H9 (cell line): ENCODE data around the gene RCAN3. TPM values are rescaled to one million over a fixed set of nuclear protein-coding genes. Genes with fewer than 3 reads are reported as not detected.

Experiments
- DNase-seq: peaks from one replicate; pipeline ENCODE4 v3.0.0-alpha.2; 2017
- H2AFZ ChIP-seq: one replicate; pipeline ENCODE4 v1.6.1; 2013; ENCODE audit warnings: mild to moderate bottlenecking, low read length, control low read depth, moderate library complexity
- H2AK5ac ChIP-seq: 2 replicates; pipeline ENCODE4 v1.6.1; 2013; ENCODE audit warnings: low read length, control low read depth, mixed read lengths; ENCODE audit not compliant: insufficient read length
- H2BK120ac ChIP-seq: one replicate; pipeline ENCODE4 v1.6.1; 2013; ENCODE audit warnings: low read depth, mild to moderate bottlenecking, low read length, control low read depth, inconsistent platforms; ENCODE audit not compliant: poor library complexity, severe bottlenecking
- H2BK12ac ChIP-seq: 2 replicates; pipeline ENCODE4 v1.6.1; 2013; ENCODE audit warnings: low read length, control low read depth, mixed read lengths, low read depth; ENCODE audit not compliant: insufficient read length
- H2BK15ac ChIP-seq: 2 replicates; pipeline ENCODE4 v1.6.1; 2013; ENCODE audit warnings: low read depth, low read length, control low read depth
- H2BK20ac ChIP-seq: one replicate; pipeline ENCODE4 v1.6.1; 2013; ENCODE audit warnings: low read depth, mild to moderate bottlenecking, low read length, control low read depth, inconsistent platforms; ENCODE audit not compliant: poor library complexity, severe bottlenecking
- H2BK5ac ChIP-seq: 2 replicates; pipeline ENCODE4 v1.6.1; 2013; ENCODE audit warnings: low read length, control low read depth, mixed read lengths; ENCODE audit not compliant: insufficient read length
- H3K14ac ChIP-seq: 2 replicates; pipeline ENCODE4 v1.6.1; 2013; ENCODE audit warnings: low read length, control low read depth; ENCODE audit not compliant: insufficient read depth
- H3K18ac ChIP-seq: 2 replicates; pipeline ENCODE4 v1.6.1; 2013; ENCODE audit warnings: low read depth, mild to moderate bottlenecking, mixed read lengths, low read length, control low read depth; ENCODE audit not compliant: insufficient read length
- H3K23ac ChIP-seq: 2 replicates; pipeline ENCODE4 v1.6.1; 2013; ENCODE audit warnings: low read length, control low read depth, mixed read lengths, low read depth; ENCODE audit not compliant: insufficient read length
- H3K23me2 ChIP-seq: 2 replicates; pipeline ENCODE4 v1.6.1; 2013; ENCODE audit warnings: low read depth, mild to moderate bottlenecking, mixed read lengths, low read length, control low read depth; ENCODE audit not compliant: insufficient read length, poor library complexity, severe bottlenecking
- H3K27ac ChIP-seq: 2 replicates; pipeline ENCODE4 v1.5.1; 2013; ENCODE audit warnings: low read length, control low read depth, mixed read lengths, low read depth; ENCODE audit not compliant: insufficient read length
- H3K27me3 ChIP-seq: 2 replicates; pipeline ENCODE4 v1.6.1; 2013; ENCODE audit warnings: low read length, control low read depth, inconsistent platforms; ENCODE audit not compliant: insufficient read depth
- H3K4ac ChIP-seq: 2 replicates; pipeline ENCODE4 v1.6.1; 2013; ENCODE audit warnings: low read depth, mild to moderate bottlenecking, control low read depth, inconsistent platforms, low read length, moderate library complexity
- H3K4me1 ChIP-seq: 2 replicates; pipeline ENCODE4 v1.6.1; 2013; ENCODE audit warnings: low read length, control low read depth, inconsistent platforms; ENCODE audit not compliant: insufficient read depth
- H3K4me2 ChIP-seq: 2 replicates; pipeline ENCODE4 v1.6.1; 2013; ENCODE audit warnings: low read length, control low read depth, mixed read lengths; ENCODE audit not compliant: insufficient read length, insufficient read depth
- H3K56ac ChIP-seq: 2 replicates; pipeline ENCODE4 v1.6.1; 2013; ENCODE audit warnings: low read depth, mild to moderate bottlenecking, mixed read lengths, low read length, control low read depth; ENCODE audit not compliant: insufficient read length
- H3K79me1 ChIP-seq: 2 replicates; pipeline ENCODE4 v1.6.1; 2013; ENCODE audit warnings: low read depth, mild to moderate bottlenecking, moderate library complexity, low read length, control low read depth, inconsistent platforms; ENCODE audit not compliant: insufficient read depth, poor library complexity, severe bottlenecking
- H3K79me2 ChIP-seq: 2 replicates; pipeline ENCODE4 v1.6.1; 2013; ENCODE audit warnings: low read length, control low read depth, inconsistent platforms; ENCODE audit not compliant: insufficient read depth
- H3K9ac ChIP-seq: 2 replicates; pipeline ENCODE4 v1.6.1; 2013; ENCODE audit warnings: low read length, control low read depth, mixed read lengths; ENCODE audit not compliant: insufficient read length; ENCODE audit errors: extremely low read depth
- H3K9me3 ChIP-seq: one replicate; pipeline ENCODE4 v1.6.1; 2013; ENCODE audit warnings: low read depth, low read length, inconsistent platforms; ENCODE audit not compliant: control insufficient read depth
- H3T11ph ChIP-seq: one replicate; pipeline ENCODE4 v1.6.1; 2013; ENCODE audit warnings: mild to moderate bottlenecking, low read length, control low read depth, inconsistent platforms
- H4K20me1 ChIP-seq: one replicate; pipeline ENCODE4 v1.6.1; 2013; ENCODE audit not compliant: control insufficient read depth, insufficient read length, insufficient read depth
- H4K5ac ChIP-seq: 2 replicates; pipeline ENCODE4 v1.6.1; 2013; ENCODE audit warnings: low read depth, mild to moderate bottlenecking, mixed read lengths, low read length, control low read depth; ENCODE audit not compliant: insufficient read length
- H4K8ac ChIP-seq: replicated peaks from 2 replicates; pipeline ENCODE4 v1.6.1; 2013; ENCODE audit warnings: low read length, control low read depth, mixed read lengths, low read depth; ENCODE audit not compliant: insufficient read length
- H4K91ac ChIP-seq: 2 replicates; pipeline ENCODE4 v1.6.1; 2013; ENCODE audit warnings: low read depth, mild to moderate bottlenecking, moderate library complexity, mixed read lengths, low read length, control low read depth; ENCODE audit not compliant: insufficient read length
- H3K27ac Mint-ChIP-seq, 3 experiments: 2 replicates in 2 of 3; 3 replicates in 1 of 3; pipeline ENCODE4 v1.8.0; 2020 to 2021; ENCODE audit warnings: mixed read lengths in 3 of 3, mild to moderate bottlenecking in 1 of 3, moderate library complexity in 1 of 3
- H3K27me3 Mint-ChIP-seq: 2 replicates; pipeline ENCODE4 v1.8.0; 2021; ENCODE audit warnings: low read depth, mild to moderate bottlenecking, moderate library complexity, mixed read lengths
- H3K36me3 Mint-ChIP-seq, 3 experiments: 2 replicates in 2 of 3; 3 replicates in 1 of 3; pipeline ENCODE4 v1.8.0; 2020 to 2021; ENCODE audit warnings: low read depth in 3 of 3, mixed read lengths in 3 of 3; ENCODE audit not compliant: insufficient read depth in 1 of 3
- H3K4me1 Mint-ChIP-seq, 2 experiments: 2 replicates each; pipeline ENCODE4 v1.8.0; 2020; ENCODE audit warnings: mixed read lengths in 2 of 2
- H3K4me3 Mint-ChIP-seq, 2 experiments: 2 replicates in 1 of 2; 3 replicates in 1 of 2; pipeline ENCODE4 v1.8.0; 2020 to 2021; ENCODE audit warnings: mild to moderate bottlenecking in 2 of 2, mixed read lengths in 2 of 2, moderate library complexity in 1 of 2
- H3K9me3 Mint-ChIP-seq, 2 experiments: 2 replicates in 1 of 2; 3 replicates in 1 of 2; pipeline ENCODE4 v1.8.0; 2020; ENCODE audit warnings: mild to moderate bottlenecking in 2 of 2, mixed read lengths in 2 of 2, moderate library complexity in 1 of 2
- total RNA-seq: library from RNA; stranded (reverse); gene quantifications from 2 replicates; pipeline ENCODE4 v1.2.1, GENCODE V29; 2021
- TF ChIP-seq, protein P1 (sequence below): fragments of 200-600 bp; sonication (generic); conservative IDR thresholded peaks from 3 replicates; pipeline ENCODE4 v1.8.0; 2021; ENCODE audit warnings: antibody characterized with exemption, mild to moderate bottlenecking

RCAN3 gene
- total RNA-seq, 1 experiment from 2014 or later = 13.0 TPM

DNA sequence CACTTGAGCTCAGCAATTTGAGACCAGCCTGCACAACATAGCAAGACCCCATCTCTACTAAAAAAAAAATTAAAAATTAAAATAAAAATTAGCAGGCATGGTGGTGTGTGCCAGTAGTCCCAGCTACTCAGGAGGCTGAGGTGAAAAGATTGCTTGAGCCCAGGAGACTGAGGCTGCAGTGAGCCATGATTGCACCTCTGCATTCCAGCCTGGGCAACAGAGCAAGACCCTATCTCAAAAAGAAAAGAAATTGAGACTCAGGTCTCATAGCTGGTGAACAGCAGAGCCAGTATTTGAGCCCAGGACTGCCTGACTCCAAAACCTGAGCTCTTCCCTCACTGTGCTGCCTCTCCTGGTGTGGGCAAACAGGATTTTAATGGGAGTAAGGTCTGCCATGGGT lies 28.4 kb upstream of the RCAN3 start:
- Histone ChIP-seq H3K56ac (no peak overlapping the region), H3K23ac (no peak overlapping the region)

More for the DNA sequence above, 28.4 kb upstream of the RCAN3 start:
- no peak overlapping the region for H3K27ac ChIP-seq
- H3K23me2 ChIP-seq = no peaks in the 10 kb centered on the region
- H4K91ac ChIP-seq = no peak overlapping the region
- H2BK15ac ChIP-seq = no peak overlapping the region
- no peak overlapping the region for H3K14ac ChIP-seq
- no peak overlapping the region for H3K4me2 ChIP-seq
- H4K20me1 ChIP-seq = no peaks in the 10 kb centered on the region
- H3K18ac ChIP-seq = no peak overlapping the region
- no peak overlapping the region for H3K4me3 Mint-ChIP-seq
- H4K8ac ChIP-seq = no peak overlapping the region
- no peak overlapping the region for H3K9ac ChIP-seq
- no peak overlapping the region for H3K27ac Mint-ChIP-seq
- no peak for DNase-seq
- H3K4ac ChIP-seq = no peak overlapping the region
- H2BK12ac ChIP-seq = no peak overlapping the region
- H2AK5ac ChIP-seq = no peak overlapping the region
- no peaks in the 10 kb centered on the region for H3K9me3 ChIP-seq
- no peak overlapping the region for H2BK5ac ChIP-seq
- no peaks in the 10 kb centered on the region; the same call in 1 of the 2 replicates for H3K27me3 Mint-ChIP-seq
- H3K79me2 ChIP-seq = no peaks in the 10 kb centered on the region
- no peaks in the 10 kb centered on the region for H3K79me1 ChIP-seq
- H3T11ph ChIP-seq = no peak overlapping the region
- H3K9me3 Mint-ChIP-seq = no peaks in the 10 kb centered on the region
- no peak overlapping the region for H2BK120ac ChIP-seq
- no peaks in the 10 kb centered on the region for H3K4me1 ChIP-seq
- peaks cover 0 to 1% (median 0%) of the 10 kb centered on the region in 3 experiments; a peak in 2 of 7 replicates for H3K36me3 Mint-ChIP-seq
- peaks cover 11 to 25% of the 10 kb centered on the region in 2 experiments for H3K4me1 Mint-ChIP-seq
- TF ChIP-seq, protein P1, sequence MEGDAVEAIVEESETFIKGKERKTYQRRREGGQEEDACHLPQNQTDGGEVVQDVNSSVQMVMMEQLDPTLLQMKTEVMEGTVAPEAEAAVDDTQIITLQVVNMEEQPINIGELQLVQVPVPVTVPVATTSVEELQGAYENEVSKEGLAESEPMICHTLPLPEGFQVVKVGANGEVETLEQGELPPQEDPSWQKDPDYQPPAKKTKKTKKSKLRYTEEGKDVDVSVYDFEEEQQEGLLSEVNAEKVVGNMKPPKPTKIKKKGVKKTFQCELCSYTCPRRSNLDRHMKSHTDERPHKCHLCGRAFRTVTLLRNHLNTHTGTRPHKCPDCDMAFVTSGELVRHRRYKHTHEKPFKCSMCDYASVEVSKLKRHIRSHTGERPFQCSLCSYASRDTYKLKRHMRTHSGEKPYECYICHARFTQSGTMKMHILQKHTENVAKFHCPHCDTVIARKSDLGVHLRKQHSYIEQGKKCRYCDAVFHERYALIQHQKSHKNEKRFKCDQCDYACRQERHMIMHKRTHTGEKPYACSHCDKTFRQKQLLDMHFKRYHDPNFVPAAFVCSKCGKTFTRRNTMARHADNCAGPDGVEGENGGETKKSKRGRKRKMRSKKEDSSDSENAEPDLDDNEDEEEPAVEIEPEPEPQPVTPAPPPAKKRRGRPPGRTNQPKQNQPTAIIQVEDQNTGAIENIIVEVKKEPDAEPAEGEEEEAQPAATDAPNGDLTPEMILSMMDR = no peak
- no peak overlapping the region for H2AFZ ChIP-seq
- no peaks in the 10 kb centered on the region for H3K27me3 ChIP-seq
- H2BK20ac ChIP-seq = no peak overlapping the region
- no peak overlapping the region for H4K5ac ChIP-seq
